Endodermal cell (in vitro differentiated cells): ENCODE measurements around the gene MTHFD2. TPM values are rescaled to one million over a fixed set of nuclear protein-coding genes. Genes with fewer than 3 reads are reported as not detected.
"Not testable (repeated sequence)": the region's sequence is repeated elsewhere in the genome, so short reads cannot be mapped to it uniquely, and the experiment has no call there.

Source experiments
- DNase-seq: peaks from one replicate; pipeline ENCODE4 v3.0.0-alpha.2; 2017
- H3K27ac ChIP-seq: 2 replicates; pipeline ENCODE4 v1.5.1; 2013; ENCODE audit warnings: mild to moderate bottlenecking, low read depth, low read length, moderate library complexity
- H3K27me3 ChIP-seq: 2 replicates; pipeline ENCODE4 v1.6.1; 2013; ENCODE audit warnings: mild to moderate bottlenecking, low read length, moderate library complexity; ENCODE audit not compliant: insufficient read depth, control insufficient read depth, poor library complexity, severe bottlenecking
- H3K36me3 ChIP-seq: 2 replicates; pipeline ENCODE4 v1.7.0; 2013; ENCODE audit warnings: mild to moderate bottlenecking, low read length, moderate library complexity; ENCODE audit not compliant: control insufficient read depth, insufficient read depth
- H3K4me1 ChIP-seq: one replicate; pipeline ENCODE4 v1.7.0; 2013; ENCODE audit warnings: low read length; ENCODE audit not compliant: control insufficient read depth, insufficient read depth
- H3K4me3 ChIP-seq: 2 replicates; pipeline ENCODE4 v1.5.1; 2013; ENCODE audit warnings: mild to moderate bottlenecking, low read length, moderate library complexity
- H3K9ac ChIP-seq: 2 replicates; pipeline ENCODE4 v1.6.1; 2013; ENCODE audit warnings: mild to moderate bottlenecking, low read length, moderate library complexity; ENCODE audit not compliant: poor library complexity, severe bottlenecking; ENCODE audit errors: extremely low read depth
- H3K9me3 ChIP-seq: 2 replicates; pipeline ENCODE4 v1.6.1; 2013; ENCODE audit warnings: mild to moderate bottlenecking, low read length, moderate library complexity; ENCODE audit not compliant: control insufficient read depth
- H3K27ac Mint-ChIP-seq: 2 replicates; pipeline ENCODE4 v1.8.0; 2020; ENCODE audit warnings: mixed read lengths
- H3K27me3 Mint-ChIP-seq: 2 replicates; pipeline ENCODE4 v1.8.0; 2021; ENCODE audit warnings: mild to moderate bottlenecking, mixed read lengths; ENCODE audit not compliant: insufficient read depth
- H3K36me3 Mint-ChIP-seq: 2 replicates; pipeline ENCODE4 v1.8.0; 2020; ENCODE audit warnings: low read depth, mixed read lengths
- H3K4me1 Mint-ChIP-seq: 2 replicates; pipeline ENCODE4 v1.8.0; 2020; ENCODE audit warnings: mixed read lengths
- H3K4me3 Mint-ChIP-seq: 2 replicates; pipeline ENCODE4 v1.8.0; 2020; ENCODE audit warnings: mild to moderate bottlenecking, moderate library complexity, mixed read lengths
- H3K9me3 Mint-ChIP-seq: 2 replicates; pipeline ENCODE4 v1.8.0; 2020; ENCODE audit warnings: mild to moderate bottlenecking, mixed read lengths
- WGBS, 2 experiments: methylation state at CpG; one replicate each; pipeline versions ENCODE4 v1.1.5 to v1.1.7; 2013; ENCODE audit warnings: missing lambda C conversion rate in 2 of 2, mixed read lengths in 1 of 2; ENCODE audit not compliant: insufficient coverage in 1 of 2, insufficient read length in 1 of 2; 5-methylcytosine and 5-hydroxymethylcytosine counted together
- total RNA-seq, 2 donors: library from RNA; stranded (reverse); fragmentation: NEBNext Ultra II Directional in 1 of 2; extraction: Animal tissue kit (Norgen Biotek cat#: 25700) in 1 of 2; gene quantifications; 2 replicates in 1 of 2; 3 replicates in 1 of 2; pipeline ENCODE4 v1.2.1, GENCODE V29; 2021
- TF ChIP-seq, protein P1 (sequence below): fragments of 200-600 bp; sonication (generic); conservative IDR thresholded peaks from 2 replicates; pipeline ENCODE4 v1.5.0; 2021; ENCODE audit warnings: antibody characterized with exemption, mild to moderate bottlenecking

Gene MTHFD2
- total RNA-seq, 2 donors from 2014 or later, result 77.4 to 84.5 TPM

GRCh38 chr2:74205596-74205995, 7.2 kb downstream of the MTHFD2 start:
- H3K27me3 Mint-ChIP-seq, result no peaks in the 10 kb centered on the region
- Histone ChIP-seq H3K27ac (no peak overlapping the region), H3K9ac (no peak overlapping the region), H3K4me3 (no peak overlapping the region), H3K27me3 (no peaks in the 10 kb centered on the region), H3K4me1 (no peaks in the 10 kb centered on the region), H3K9me3 (no peaks in the 10 kb centered on the region), H3K36me3 (peaks cover 86% of the 10 kb centered on the region)
- WGBS, 2 experiments, result 92 to 100% methylated on average over 4 to 6 of the region's 6 CpGs
- TF ChIP-seq, protein P1, sequence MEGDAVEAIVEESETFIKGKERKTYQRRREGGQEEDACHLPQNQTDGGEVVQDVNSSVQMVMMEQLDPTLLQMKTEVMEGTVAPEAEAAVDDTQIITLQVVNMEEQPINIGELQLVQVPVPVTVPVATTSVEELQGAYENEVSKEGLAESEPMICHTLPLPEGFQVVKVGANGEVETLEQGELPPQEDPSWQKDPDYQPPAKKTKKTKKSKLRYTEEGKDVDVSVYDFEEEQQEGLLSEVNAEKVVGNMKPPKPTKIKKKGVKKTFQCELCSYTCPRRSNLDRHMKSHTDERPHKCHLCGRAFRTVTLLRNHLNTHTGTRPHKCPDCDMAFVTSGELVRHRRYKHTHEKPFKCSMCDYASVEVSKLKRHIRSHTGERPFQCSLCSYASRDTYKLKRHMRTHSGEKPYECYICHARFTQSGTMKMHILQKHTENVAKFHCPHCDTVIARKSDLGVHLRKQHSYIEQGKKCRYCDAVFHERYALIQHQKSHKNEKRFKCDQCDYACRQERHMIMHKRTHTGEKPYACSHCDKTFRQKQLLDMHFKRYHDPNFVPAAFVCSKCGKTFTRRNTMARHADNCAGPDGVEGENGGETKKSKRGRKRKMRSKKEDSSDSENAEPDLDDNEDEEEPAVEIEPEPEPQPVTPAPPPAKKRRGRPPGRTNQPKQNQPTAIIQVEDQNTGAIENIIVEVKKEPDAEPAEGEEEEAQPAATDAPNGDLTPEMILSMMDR, result no peak
- peak; percentile 40 for DNase-seq
- peak overlapping the region; percentile 80 for H3K27ac Mint-ChIP-seq
- H3K4me3 Mint-ChIP-seq, result no peak overlapping the region
- H3K4me1 Mint-ChIP-seq, result peaks cover 16% of the 10 kb centered on the region
- H3K36me3 Mint-ChIP-seq, result peaks cover 42% of the 10 kb centered on the region
- no peaks in the 10 kb centered on the region for H3K9me3 Mint-ChIP-seq

DNA sequence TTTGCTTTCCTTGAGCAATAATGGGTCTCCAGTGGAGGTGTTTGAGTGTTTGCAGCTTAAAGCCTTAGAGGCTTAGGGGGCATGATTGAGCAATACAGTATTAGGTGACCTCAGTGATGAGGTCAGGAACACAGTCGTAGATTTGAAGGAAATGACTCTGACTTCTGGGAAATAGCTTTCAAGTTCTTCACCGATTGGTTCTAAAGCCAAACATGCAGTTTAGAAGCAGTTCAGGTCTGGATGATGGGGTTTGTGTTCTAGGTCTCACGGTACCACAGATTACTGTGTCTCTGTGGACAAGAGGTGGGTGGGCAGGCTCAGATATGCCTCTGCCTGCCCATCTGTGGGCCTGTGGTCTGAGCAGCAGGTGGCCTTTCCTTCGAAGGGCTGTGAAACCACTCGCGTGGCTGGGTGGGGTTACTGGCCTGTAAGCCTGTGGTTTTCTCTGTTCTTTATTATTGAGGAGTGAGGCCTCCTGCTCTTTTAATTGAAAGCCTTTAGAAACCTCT, 7.8 kb downstream of the MTHFD2 start:
- Histone ChIP-seq H3K27me3 (no peaks in the 10 kb centered on the region), H3K9ac (no peak overlapping the region), H3K27ac (no peak overlapping the region), H3K9me3 (no peaks in the 10 kb centered on the region), H3K4me3 (no peak overlapping the region), H3K36me3 (peaks cover 92% of the 10 kb centered on the region), H3K4me1 (no peaks in the 10 kb centered on the region)
- H3K27ac Mint-ChIP-seq, result peak overlapping the region; percentile 85
- peak; percentile 59 for DNase-seq
- H3K9me3 Mint-ChIP-seq, result no peaks in the 10 kb centered on the region
- TF ChIP-seq, protein P1, result no peak
- no peak overlapping the region for H3K4me3 Mint-ChIP-seq
- peaks cover 46% of the 10 kb centered on the region for H3K36me3 Mint-ChIP-seq
- no peaks in the 10 kb centered on the region for H3K27me3 Mint-ChIP-seq
- WGBS, 2 experiments, result 92 to 95% methylated on average over 5 to 6 of the region's 6 CpGs
- peaks cover 12% of the 10 kb centered on the region for H3K4me1 Mint-ChIP-seq

- TF ChIP-seq, protein P1, result no peak
- Histone ChIP-seq H3K4me1 (no peaks in the 10 kb centered on the region), H3K36me3 (peaks cover 87% of the 10 kb centered on the region), H3K27ac (no peak overlapping the region), H3K9ac (no peak overlapping the region), H3K9me3 (no peaks in the 10 kb centered on the region), H3K4me3 (no peak overlapping the region), H3K27me3 (no peaks in the 10 kb centered on the region)
- 67 to 91% methylated on average over 1 to 3 of the region's 3 CpGs for WGBS, 2 experiments
- Mint-ChIP-seq H3K9me3 (no peaks in the 10 kb centered on the region), H3K27me3 (no peaks in the 10 kb centered on the region), H3K4me1 (no peaks in the 10 kb centered on the region), H3K27ac (no peak overlapping the region), H3K36me3 (peaks cover 57% of the 10 kb centered on the region), H3K4me3 (no peak overlapping the region)
- peak; percentile 22 for DNase-seq
Observed at GRCh38 chr2:74212702-74213410, 14.4 kb downstream of the MTHFD2 start.

DNA sequence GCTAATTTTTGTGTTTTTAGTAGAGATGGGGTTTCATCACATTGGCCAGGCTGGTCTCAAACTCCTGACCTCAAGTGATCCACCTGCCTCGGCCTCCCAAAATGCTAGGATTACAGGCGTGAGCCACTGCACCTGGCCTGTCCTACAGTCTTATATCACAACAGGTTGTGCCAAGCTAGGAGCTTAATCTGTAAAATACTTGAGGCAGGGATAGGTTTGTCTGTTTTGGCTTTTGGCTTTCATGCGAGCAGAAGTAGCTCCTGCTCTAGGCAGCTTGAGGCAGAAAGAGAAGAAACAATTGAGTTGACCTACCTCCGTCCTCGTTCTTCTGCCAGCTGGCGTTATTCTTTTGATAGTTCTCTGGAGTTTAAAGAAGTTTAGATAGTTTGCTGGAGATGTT, 17.4 kb downstream of the MTHFD2 start:
- peaks cover 49% of the 10 kb centered on the region for H3K36me3 Mint-ChIP-seq
- H3K9ac ChIP-seq, H3K27ac ChIP-seq, H3K4me3 Mint-ChIP-seq, H3K9me3 ChIP-seq, H3K27ac Mint-ChIP-seq, H3K4me1 Mint-ChIP-seq, H3K27me3 ChIP-seq, H3K4me3 ChIP-seq, H3K9me3 Mint-ChIP-seq, H3K27me3 Mint-ChIP-seq, H3K4me1 ChIP-seq: not testable (repeated sequence)
- peaks cover 79% of the 10 kb centered on the region for H3K36me3 ChIP-seq
- DNase-seq, result peak; percentile 26
- 94 to 97% methylated on average over 6 of the region's 6 CpGs for WGBS, 2 experiments
